Right lobe of liver (tissue), 4 donors: ENCODE results near the gene EIPR1.

Source experiments
- POLR2A ChIP-seq: fragments of 450-650 bp; IDR thresholded peaks from one replicate; pipeline ENCODE4 v1.6.1; 2017; ENCODE audit warnings: antibody characterized with exemption, mild to moderate bottlenecking
- TF ChIP-seq, protein P1 (sequence below), 4 donors: fragments of 200-600 bp in 3 of 4; fragments of 450-650 bp in 1 of 4; IDR thresholded peaks; one replicate each; pipeline versions ENCODE4 v1.5.1 to v1.8.0; 2016 to 2022; ENCODE audit warnings: antibody characterized with exemption in 4 of 4, mild to moderate bottlenecking in 2 of 4
- donor health status: DM: no; HTN: no; CAD: no.
- donor health status: DM: no; HTN: no; CAD: no.
- donor health status: DM: no; HTN: yes; CAD: no.

- TF ChIP-seq, protein P1, sequence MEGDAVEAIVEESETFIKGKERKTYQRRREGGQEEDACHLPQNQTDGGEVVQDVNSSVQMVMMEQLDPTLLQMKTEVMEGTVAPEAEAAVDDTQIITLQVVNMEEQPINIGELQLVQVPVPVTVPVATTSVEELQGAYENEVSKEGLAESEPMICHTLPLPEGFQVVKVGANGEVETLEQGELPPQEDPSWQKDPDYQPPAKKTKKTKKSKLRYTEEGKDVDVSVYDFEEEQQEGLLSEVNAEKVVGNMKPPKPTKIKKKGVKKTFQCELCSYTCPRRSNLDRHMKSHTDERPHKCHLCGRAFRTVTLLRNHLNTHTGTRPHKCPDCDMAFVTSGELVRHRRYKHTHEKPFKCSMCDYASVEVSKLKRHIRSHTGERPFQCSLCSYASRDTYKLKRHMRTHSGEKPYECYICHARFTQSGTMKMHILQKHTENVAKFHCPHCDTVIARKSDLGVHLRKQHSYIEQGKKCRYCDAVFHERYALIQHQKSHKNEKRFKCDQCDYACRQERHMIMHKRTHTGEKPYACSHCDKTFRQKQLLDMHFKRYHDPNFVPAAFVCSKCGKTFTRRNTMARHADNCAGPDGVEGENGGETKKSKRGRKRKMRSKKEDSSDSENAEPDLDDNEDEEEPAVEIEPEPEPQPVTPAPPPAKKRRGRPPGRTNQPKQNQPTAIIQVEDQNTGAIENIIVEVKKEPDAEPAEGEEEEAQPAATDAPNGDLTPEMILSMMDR (IDR thresholded peaks at IDR 0.05), result no peak
- TF ChIP-seq POLR2A, result no peak
Measured at GRCh38 chr2:3189076-3189591, 188.5 kb downstream of the EIPR1 start.
